Tibial nerve (tissue), 4 donors: ENCODE measurements around the gene IL1RL2.

Experiments used
- EP300 ChIP-seq, 2 donors: sonication (generic); formaldehyde crosslinking; IDR thresholded peaks; one replicate each; pipeline ENCODE4 v1.6.1; 2017; ENCODE audit warnings: antibody characterized with exemption in 2 of 2, mild to moderate bottlenecking in 1 of 2
- POLR2A ChIP-seq, 2 donors: fragments of 450-650 bp; IDR thresholded peaks; one replicate each; pipeline ENCODE4 v1.6.1; 2017; ENCODE audit warnings: antibody characterized with exemption in 2 of 2, mild to moderate bottlenecking in 2 of 2, moderate library complexity in 2 of 2
- TF ChIP-seq, protein P1 (sequence below), 5 experiments: fragments of 200-600 bp in 3 of 5; fragments of 450-650 bp in 2 of 5; sonication (generic) in 3 of 5; IDR thresholded peaks; one replicate each; pipeline ENCODE4 v1.5.1; 2016 to 2019; ENCODE audit warnings: antibody characterized with exemption in 5 of 5, mild to moderate bottlenecking in 3 of 5, moderate library complexity in 2 of 5

DNA sequence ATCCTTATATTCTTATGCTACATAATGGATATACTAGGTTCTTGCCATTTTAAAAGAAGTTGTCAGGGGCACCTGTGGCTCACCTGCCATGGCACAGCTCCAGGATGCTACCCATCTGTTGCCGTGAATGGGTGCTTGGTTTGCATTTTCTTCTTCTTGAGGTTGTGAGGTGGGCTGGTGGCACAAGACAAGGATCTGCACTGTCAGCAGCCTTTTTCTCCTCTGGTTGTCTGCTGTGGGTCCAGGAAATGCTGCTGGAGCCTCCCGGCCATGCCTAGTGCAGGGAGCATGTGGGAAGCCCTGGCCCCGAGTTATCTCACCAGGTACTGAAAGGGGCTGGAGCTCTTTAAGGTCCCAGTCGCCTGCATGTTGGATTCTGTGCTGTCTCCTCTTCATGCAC is 41.7 kb upstream of the IL1RL2 start:
- TF ChIP-seq, protein P1, sequence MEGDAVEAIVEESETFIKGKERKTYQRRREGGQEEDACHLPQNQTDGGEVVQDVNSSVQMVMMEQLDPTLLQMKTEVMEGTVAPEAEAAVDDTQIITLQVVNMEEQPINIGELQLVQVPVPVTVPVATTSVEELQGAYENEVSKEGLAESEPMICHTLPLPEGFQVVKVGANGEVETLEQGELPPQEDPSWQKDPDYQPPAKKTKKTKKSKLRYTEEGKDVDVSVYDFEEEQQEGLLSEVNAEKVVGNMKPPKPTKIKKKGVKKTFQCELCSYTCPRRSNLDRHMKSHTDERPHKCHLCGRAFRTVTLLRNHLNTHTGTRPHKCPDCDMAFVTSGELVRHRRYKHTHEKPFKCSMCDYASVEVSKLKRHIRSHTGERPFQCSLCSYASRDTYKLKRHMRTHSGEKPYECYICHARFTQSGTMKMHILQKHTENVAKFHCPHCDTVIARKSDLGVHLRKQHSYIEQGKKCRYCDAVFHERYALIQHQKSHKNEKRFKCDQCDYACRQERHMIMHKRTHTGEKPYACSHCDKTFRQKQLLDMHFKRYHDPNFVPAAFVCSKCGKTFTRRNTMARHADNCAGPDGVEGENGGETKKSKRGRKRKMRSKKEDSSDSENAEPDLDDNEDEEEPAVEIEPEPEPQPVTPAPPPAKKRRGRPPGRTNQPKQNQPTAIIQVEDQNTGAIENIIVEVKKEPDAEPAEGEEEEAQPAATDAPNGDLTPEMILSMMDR (IDR thresholded peaks at IDR 0.05) = no peak
- TF ChIP-seq EP300 (IDR thresholded peaks at IDR 0.05) = no peak
- TF ChIP-seq POLR2A (IDR thresholded peaks at IDR 0.05) = no peak
